BJ (cell line): ENCODE data around the gene HPGD. TPM values are rescaled to one million over a fixed set of nuclear protein-coding genes. Genes with fewer than 3 reads are reported as not detected.

ENCODE experiments used
- CTCF ChIA-PET: fragments of 350-600 bp; formaldehyde crosslinking; extraction: SDS; loops from one replicate; lab custom pipeline; 2021; ENCODE audit warnings: antibody characterized with exemption, inconsistent platforms; lab: Yijun Ruan, JAX
- POLR2A ChIA-PET: fragments of 300-600 bp; sonication (Branson Sonifier 250); formaldehyde crosslinking; extraction: SDS; loops from one replicate; lab custom pipeline; 2021; ENCODE audit warnings: antibody characterized with exemption; lab: Charles Lee
- DNase-seq: peaks from one replicate; pipeline ENCODE4 v3.0.0-alpha.2; 2011; ENCODE audit warnings: low read depth
- H3K27me3 ChIP-seq: 2 replicates; pipeline ENCODE4 v1.6.0; 2011; ENCODE audit warnings: low read length; ENCODE audit not compliant: control insufficient read depth, insufficient read depth
- H3K36me3 ChIP-seq: 2 replicates; pipeline ENCODE4 v1.5.1; 2011; ENCODE audit warnings: low read length; ENCODE audit not compliant: control insufficient read depth, insufficient read depth
- H3K4me3 ChIP-seq: 2 replicates; pipeline ENCODE4 v1.5.1; 2011; ENCODE audit warnings: low read depth, mild to moderate bottlenecking, control low read depth, low read length
- polyA plus RNA-seq: library from polyadenylated mRNA; depleted of rRNA; stranded (reverse); fragments of >200 nt; gene quantifications from 2 replicates; pipeline ENCODE4 v1.2.3, GENCODE V29; 2011
- TF ChIP-seq, protein P1 (sequence below): IDR thresholded peaks from 2 replicates; pipeline ENCODE4 v1.5.1; 2011; ENCODE audit warnings: low read depth, mild to moderate bottlenecking, control low read depth, inconsistent platforms, low read length, moderate library complexity; ENCODE audit not compliant: insufficient read depth

HPGD gene
- polyA plus RNA-seq, 1 experiment: not detected

GRCh38 chr4:174549721-174550120, 27.4 kb upstream of the HPGD start:
- no peak overlapping the region for H3K4me3 ChIP-seq
- H3K27me3 ChIP-seq: no peaks in the 10 kb centered on the region
- no peak for DNase-seq
- TF ChIP-seq, protein P1, sequence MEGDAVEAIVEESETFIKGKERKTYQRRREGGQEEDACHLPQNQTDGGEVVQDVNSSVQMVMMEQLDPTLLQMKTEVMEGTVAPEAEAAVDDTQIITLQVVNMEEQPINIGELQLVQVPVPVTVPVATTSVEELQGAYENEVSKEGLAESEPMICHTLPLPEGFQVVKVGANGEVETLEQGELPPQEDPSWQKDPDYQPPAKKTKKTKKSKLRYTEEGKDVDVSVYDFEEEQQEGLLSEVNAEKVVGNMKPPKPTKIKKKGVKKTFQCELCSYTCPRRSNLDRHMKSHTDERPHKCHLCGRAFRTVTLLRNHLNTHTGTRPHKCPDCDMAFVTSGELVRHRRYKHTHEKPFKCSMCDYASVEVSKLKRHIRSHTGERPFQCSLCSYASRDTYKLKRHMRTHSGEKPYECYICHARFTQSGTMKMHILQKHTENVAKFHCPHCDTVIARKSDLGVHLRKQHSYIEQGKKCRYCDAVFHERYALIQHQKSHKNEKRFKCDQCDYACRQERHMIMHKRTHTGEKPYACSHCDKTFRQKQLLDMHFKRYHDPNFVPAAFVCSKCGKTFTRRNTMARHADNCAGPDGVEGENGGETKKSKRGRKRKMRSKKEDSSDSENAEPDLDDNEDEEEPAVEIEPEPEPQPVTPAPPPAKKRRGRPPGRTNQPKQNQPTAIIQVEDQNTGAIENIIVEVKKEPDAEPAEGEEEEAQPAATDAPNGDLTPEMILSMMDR: no peak
- ChIA-PET CTCF (no interaction called here), POLR2A (no interaction called here)
- H3K36me3 ChIP-seq: no peaks in the 10 kb centered on the region

- no peaks in the 10 kb centered on the region for H3K36me3 ChIP-seq
- H3K4me3 ChIP-seq: no peak overlapping the region
- TF ChIP-seq, protein P1: no peak
- no peaks in the 10 kb centered on the region for H3K27me3 ChIP-seq
- DNase-seq: no peak
- ChIA-PET POLR2A (no interaction called here), CTCF (no interaction called here)
Measured at GRCh38 chr4:174545268-174545667, 23.0 kb upstream of the HPGD start.

DNA sequence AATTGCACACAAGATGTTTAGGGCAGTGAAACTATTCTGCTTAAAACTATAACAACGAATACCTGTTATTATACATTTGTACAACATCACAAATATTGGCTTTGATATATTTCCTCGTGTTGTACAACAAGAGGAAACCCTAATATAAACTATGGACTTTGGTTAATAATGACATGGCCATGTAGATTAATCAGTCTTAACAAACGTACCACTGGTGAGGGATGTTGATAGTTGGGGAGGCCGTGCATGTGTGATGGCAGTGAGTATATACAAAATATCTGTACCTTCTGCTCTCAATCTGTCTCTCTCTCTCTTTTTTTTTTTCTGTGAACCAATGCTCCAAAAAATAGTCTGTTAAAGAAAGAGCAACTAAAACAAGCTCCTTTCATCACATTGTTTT, 22.2 kb upstream of the HPGD start:
- ChIA-PET POLR2A (no interaction called here), CTCF (no interaction called here)
- Histone ChIP-seq H3K4me3 (no peak overlapping the region), H3K27me3 (no peaks in the 10 kb centered on the region), H3K36me3 (no peaks in the 10 kb centered on the region)
- DNase-seq: no peak
- TF ChIP-seq, protein P1: no peak

GRCh38 chr4:174540175-174540574, 17.9 kb upstream of the HPGD start:
- Histone ChIP-seq H3K4me3 (no peak overlapping the region), H3K27me3 (no peaks in the 10 kb centered on the region), H3K36me3 (no peaks in the 10 kb centered on the region)
- TF ChIP-seq, protein P1: no peak
- POLR2A ChIA-PET: no interaction called here
- CTCF ChIA-PET: no interaction called here
- no peak for DNase-seq

DNA sequence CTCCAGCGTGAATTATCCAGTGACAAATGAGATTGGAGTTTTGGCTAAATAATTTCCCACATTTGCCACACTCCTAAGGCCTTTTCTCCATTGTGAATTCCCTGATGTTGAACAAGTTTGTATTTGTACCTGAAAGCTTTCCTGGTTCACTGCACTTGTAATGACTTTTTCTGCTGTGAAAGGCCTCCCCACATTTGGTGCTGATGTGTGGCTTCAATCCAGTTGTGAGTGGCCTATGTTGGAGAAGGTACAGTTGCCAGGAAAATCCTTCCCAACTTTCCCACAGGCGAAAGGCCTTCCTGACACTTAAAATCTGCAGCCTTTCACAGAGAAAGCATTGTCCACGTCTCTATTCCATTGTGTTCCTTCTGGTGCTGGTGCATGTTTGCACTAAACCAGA, 17.3 kb upstream of the HPGD start:
- no peak for DNase-seq
- no peak overlapping the region for H3K4me3 ChIP-seq
- CTCF ChIA-PET: no interaction called here
- POLR2A ChIA-PET: no interaction called here
- TF ChIP-seq, protein P1: no peak
- no peaks in the 10 kb centered on the region for H3K27me3 ChIP-seq
- H3K36me3 ChIP-seq: no peaks in the 10 kb centered on the region
